Upper lobe of left lung (tissue), 6 donors: ENCODE data around the gene RFX2. TPM values are rescaled to one million over a fixed set of nuclear protein-coding genes. Genes with fewer than 3 reads are reported as not detected.
"Not testable (repeated sequence)": the region's sequence is repeated elsewhere in the genome, so short reads cannot be mapped to it uniquely, and the experiment has no call there.

Source experiments
- ATAC-seq, 2 donors: fragments of 200-7000 bp; cut with Tn5 transposase; one replicate each; pipeline ENCODE4 v1.9.1; 2022; ENCODE audit warnings: mild to moderate bottlenecking in 2 of 2, moderate library complexity in 2 of 2; ENCODE audit not compliant: low FRiP score in 2 of 2
- DNase-seq, 2 donors: peaks; one replicate each; pipeline ENCODE4 v3.0.0-alpha.2; 2019 to 2020
- H3K27ac ChIP-seq, 4 donors: fragments of 200-600 bp; sonication (generic); one replicate each; pipeline ENCODE4 v1.5.1; 2016 to 2019
- H3K27me3 ChIP-seq, 4 donors: fragments of 200-600 bp; sonication (generic); one replicate each; pipeline ENCODE4 v1.5.1; 2017 to 2019
- H3K36me3 ChIP-seq, 4 donors: fragments of 200-600 bp; sonication (generic); one replicate each; pipeline ENCODE4 v1.5.1; 2016 to 2019
- H3K4me1 ChIP-seq, 4 donors: fragments of 200-600 bp; sonication (generic); one replicate each; pipeline ENCODE4 v1.5.1; 2018 to 2019
- H3K4me3 ChIP-seq, 4 donors: fragments of 200-600 bp; sonication (generic); one replicate each; pipeline ENCODE4 v1.5.1; 2017 to 2019; ENCODE audit warnings: mild to moderate bottlenecking in 2 of 4, moderate library complexity in 1 of 4
- H3K9me3 ChIP-seq, 4 donors: fragments of 200-600 bp; sonication (generic); one replicate each; pipeline ENCODE4 v1.5.1; 2018 to 2019
- CTCF ChIP-seq, 6 experiments: fragments of 450-650 bp in 4 of 6; fragments of 200-600 bp in 2 of 6; sonication (generic) in 2 of 6; IDR thresholded peaks; one replicate each; pipeline ENCODE4 v1.5.1; 2016 to 2019; ENCODE audit warnings: antibody characterized with exemption in 6 of 6
- EP300 ChIP-seq, 4 donors: sonication (generic); formaldehyde crosslinking; IDR thresholded peaks; one replicate each; pipeline ENCODE4 v1.5.1; 2017; ENCODE audit warnings: antibody characterized with exemption in 4 of 4, control low read depth in 2 of 4
- POLR2A ChIP-seq, 4 donors: fragments of 450-650 bp; IDR thresholded peaks; one replicate each; pipeline ENCODE4 v1.5.1; 2016 to 2017; ENCODE audit warnings: antibody characterized with exemption in 4 of 4, mild to moderate bottlenecking in 2 of 4
- POLR2AphosphoS5 ChIP-seq, 2 donors: sonication (generic); formaldehyde crosslinking; IDR thresholded peaks; one replicate each; pipeline ENCODE4 v1.5.1; 2017; ENCODE audit warnings: antibody characterized with exemption in 2 of 2
- WGBS, 2 donors: methylation state at CpG; one replicate each; pipeline ENCODE4 v1.1.5; 2017 to 2018; 5-methylcytosine and 5-hydroxymethylcytosine counted together
- total RNA-seq, 6 donors: library from RNA; depleted of rRNA in 4 of 6; stranded (reverse); fragments of >200 nt in 4 of 6; gene quantifications; one replicate each; pipeline versions ENCODE4 v1.1.0 to v1.2.1, GENCODE V29; 2016 to 2021
- donor health status: DM: no; HTN: no; CAD: no; lungs with moderate emphysema.
- donor health status: DM: no; HTN: yes; CAD: no; lungs with severe emphysema.

RFX2 gene
- total RNA-seq, 6 donors from 2014 or later = 14.3 to 111 (median 28.6) TPM

- peaks cover 0 to 64% (median 26%) of the 10 kb centered on the region in 4 donors for H3K36me3 ChIP-seq
These were observed 99.1 kb downstream of the RFX2 start for GRCh38 chr19:6011206-6011605.

GRCh38 chr19:6010107-6010506, 100.2 kb downstream of the RFX2 start:
- no peak overlapping the region for H3K27ac ChIP-seq
- no peaks in the 10 kb centered on the region for H3K27me3 ChIP-seq
- DNase-seq (no peak), ATAC-seq (no peak)
- peaks cover 0 to 63% (median 30%) of the 10 kb centered on the region in 4 donors for H3K36me3 ChIP-seq
- TF ChIP-seq CTCF (IDR thresholded peaks at IDR 0.05) (no peak), POLR2AphosphoS5 (IDR thresholded peaks at IDR 0.05) (no peak), EP300 (IDR thresholded peaks at IDR 0.05) (no peak), POLR2A (IDR thresholded peaks at IDR 0.05) (no peak)
- H3K4me3 ChIP-seq = no peak overlapping the region
- no peaks in the 10 kb centered on the region for H3K9me3 ChIP-seq
- WGBS, 2 donors = 95 to 96% methylated on average over 4 to 16 of the region's 16 CpGs
- H3K4me1 ChIP-seq = no peaks in the 10 kb centered on the region

More at GRCh38 chr19:6011206-6011605, 99.1 kb downstream of the RFX2 start:
- TF ChIP-seq POLR2AphosphoS5 (IDR thresholded peaks at IDR 0.05) = no peak
- TF ChIP-seq POLR2A (IDR thresholded peaks at IDR 0.05) = no peak
- no peak for TF ChIP-seq EP300 (IDR thresholded peaks at IDR 0.05)
- TF ChIP-seq CTCF (IDR thresholded peaks at IDR 0.05) = no peak
- no peak for ATAC-seq
- no peak overlapping the region for H3K4me3 ChIP-seq
- H3K4me1 ChIP-seq = no peaks in the 10 kb centered on the region
- H3K27me3 ChIP-seq = no peaks in the 10 kb centered on the region
- no peak for DNase-seq
- H3K27ac ChIP-seq = no peak overlapping the region
- no peaks in the 10 kb centered on the region for H3K9me3 ChIP-seq
- 82 to 94% methylated on average over 8 to 9 of the region's 10 CpGs for WGBS, 2 donors

- ATAC-seq = no peak
- no peaks in the 10 kb centered on the region for H3K4me1 ChIP-seq
- H3K4me3 ChIP-seq = no peak overlapping the region
- TF ChIP-seq EP300 (IDR thresholded peaks at IDR 0.05) (no peak), CTCF (IDR thresholded peaks at IDR 0.05) (no peak), POLR2A (IDR thresholded peaks at IDR 0.05) (no peak), POLR2AphosphoS5 (IDR thresholded peaks at IDR 0.05) (no peak)
- 90% methylated on average over 18 to 26 of the region's 26 CpGs for WGBS, 2 donors
- peaks cover 0 to 67% (median 34%) of the 10 kb centered on the region in 4 donors for H3K36me3 ChIP-seq
- H3K9me3 ChIP-seq = no peaks in the 10 kb centered on the region
- DNase-seq = no peak
- H3K27ac ChIP-seq = no peak overlapping the region
- H3K27me3 ChIP-seq = no peaks in the 10 kb centered on the region
These were observed 102.4 kb downstream of the RFX2 start for GRCh38 chr19:6007866-6008265.

- Histone ChIP-seq H3K27ac (no peak overlapping the region), H3K9me3 (no peaks in the 10 kb centered on the region), H3K27me3 (no peaks in the 10 kb centered on the region), H3K36me3 (peaks cover 0 to 69% (median 40%) of the 10 kb centered on the region in 4 donors), H3K4me1 (no peaks in the 10 kb centered on the region), H3K4me3 (no peak overlapping the region)
- DNase-seq = no peak
- 93 to 94% methylated on average over 15 to 20 of the region's 20 CpGs for WGBS, 2 donors
- no peak for TF ChIP-seq CTCF (IDR thresholded peaks at IDR 0.05)
- TF ChIP-seq POLR2AphosphoS5 (IDR thresholded peaks at IDR 0.05) = no peak
- TF ChIP-seq EP300 (IDR thresholded peaks at IDR 0.05) = no peak
- TF ChIP-seq POLR2A (IDR thresholded peaks at IDR 0.05) = no peak
- ATAC-seq = no peak
These were observed 103.4 kb downstream of the RFX2 start for GRCh38 chr19:6006896-6007295.

GRCh38 chr19:6006070-6006446, 104.2 kb downstream of the RFX2 start:
- not testable (repeated sequence) for H3K9me3 ChIP-seq, H3K27ac ChIP-seq, DNase-seq, H3K4me1 ChIP-seq, H3K4me3 ChIP-seq, ATAC-seq, H3K27me3 ChIP-seq
- peaks cover 0 to 71% (median 41%) of the 10 kb centered on the region in 4 donors for H3K36me3 ChIP-seq
- WGBS, 2 donors = 92 to 98% methylated on average over 7 of the region's 7 CpGs
